Endothelial cell of umbilical vein (primary cell): ENCODE measurements around the gene SCAMP1. TPM values are rescaled to one million over a fixed set of nuclear protein-coding genes. Genes with fewer than 3 reads are reported as not detected.
A peak's percentile ranks its signal among the peaks of the same experiment; 100 is the strongest.

ENCODE experiments used
- BruUV-seq: library from RNA; stranded (reverse); fragments of 400-500 nt; replicated peaks from 2 replicates; lab custom pipeline; 2021; lab: Mats Ljungman, UMichigan
- CTCF ChIA-PET: fragments of 300-600, 350-600 bp; sonication (Branson Sonifier 250); formaldehyde crosslinking; loops from one replicate; lab custom pipeline; 2021; ENCODE audit warnings: antibody characterized with exemption, inconsistent platforms; lab: Charles Lee
- POLR2A ChIA-PET: fragments of 300-600, 350-600 bp; sonication (Branson Sonifier 250); formaldehyde crosslinking; loops from one replicate; lab custom pipeline; 2021; ENCODE audit warnings: antibody characterized with exemption, inconsistent platforms; lab: Charles Lee
- DNase-seq: peaks from one replicate; pipeline ENCODE4 v3.0.0-alpha.2; 2011; ENCODE audit warnings: low read depth, low spot score
- FAIRE-seq: peaks from 2 replicates; lab custom pipeline; 2011; peaks lifted over from hg19 to GRCh38; lab: Jason Lieb, UNC
- H2AFZ ChIP-seq: 2 replicates; pipeline ENCODE4 v1.6.0; 2012; ENCODE audit warnings: low read depth, low read length, control low read depth, inconsistent platforms
- H3K27ac ChIP-seq: 2 replicates; pipeline ENCODE4 v1.5.1; 2011; ENCODE audit warnings: low read depth, mild to moderate bottlenecking, control low read depth, low read length, moderate library complexity; ENCODE audit not compliant: insufficient read depth
- H3K27me3 ChIP-seq, 2 experiments: 2 replicates each; pipeline versions ENCODE4 v1.6.0 to v1.6.1; 2011; ENCODE audit warnings: low read length in 2 of 2, mixed read lengths in 1 of 2; ENCODE audit not compliant: control insufficient read depth in 2 of 2, insufficient read depth in 2 of 2
- H3K36me3 ChIP-seq, 2 experiments: 2 replicates in 1 of 2; 3 replicates in 1 of 2; pipeline ENCODE4 v1.5.1; 2011; ENCODE audit warnings: low read length in 2 of 2, mild to moderate bottlenecking in 1 of 2, moderate library complexity in 1 of 2; ENCODE audit not compliant: control insufficient read depth in 2 of 2, insufficient read depth in 2 of 2; ENCODE audit errors: extremely low read depth in 1 of 2
- H3K4me1 ChIP-seq: 3 replicates; pipeline ENCODE4 v1.5.1; 2011; ENCODE audit warnings: mild to moderate bottlenecking, low read length; ENCODE audit not compliant: control insufficient read depth, insufficient read depth; ENCODE audit errors: extremely low read depth
- H3K4me2 ChIP-seq: 2 replicates; pipeline ENCODE4 v1.6.1; 2011; ENCODE audit warnings: low read length, control low read depth, mixed read lengths; ENCODE audit not compliant: insufficient read depth
- H3K4me3 ChIP-seq, 3 experiments: fragments of 200-600 bp in 1 of 3; sonication (generic), shearing (Covaris generic) in 1 of 3; replicated peaks in 1 of 3; 2 replicates each; pipeline ENCODE4 v1.5.1; 2011 to 2016; ENCODE audit warnings: control low read depth in 3 of 3, low read length in 3 of 3, mild to moderate bottlenecking in 2 of 3, inconsistent platforms in 1 of 3, low read depth in 1 of 3, moderate library complexity in 1 of 3; ENCODE audit not compliant: insufficient read depth in 1 of 3
- H3K79me2 ChIP-seq: 2 replicates; pipeline ENCODE4 v1.6.0; 2012; ENCODE audit warnings: low read length, inconsistent platforms; ENCODE audit not compliant: control insufficient read depth, insufficient read depth
- H3K9ac ChIP-seq: replicated peaks from 2 replicates; pipeline ENCODE3; 2011; ENCODE audit warnings: low read length, control low read depth; ENCODE audit not compliant: insufficient read depth; ENCODE audit errors: extremely low read depth
- H3K9me1 ChIP-seq: replicated peaks from 3 replicates; pipeline ENCODE4 v1.6.0; 2011; ENCODE audit warnings: mild to moderate bottlenecking, low read length; ENCODE audit not compliant: control insufficient read depth, insufficient read depth; ENCODE audit errors: extremely low read depth
- H3K9me3 ChIP-seq: replicated peaks from 2 replicates; pipeline ENCODE4 v1.5.1; 2012; ENCODE audit warnings: low read length, inconsistent platforms; ENCODE audit not compliant: control insufficient read depth, insufficient read depth
- H4K20me1 ChIP-seq: replicated peaks from 2 replicates; pipeline ENCODE3; 2011; ENCODE audit warnings: mild to moderate bottlenecking, low read length; ENCODE audit not compliant: control insufficient read depth, insufficient read depth; ENCODE audit errors: extremely low read depth
- CTCF ChIP-seq, 2 donors: IDR thresholded peaks; 1 replicate in 1 of 2; 2 replicates in 1 of 2; pipeline ENCODE4 v1.5.1; 2011; ENCODE audit warnings: low read length in 2 of 2, mild to moderate bottlenecking in 2 of 2, moderate library complexity in 2 of 2, control low read depth in 1 of 2, inconsistent platforms in 1 of 2, low read depth in 1 of 2; ENCODE audit not compliant: insufficient read depth in 1 of 2; ENCODE audit errors: extremely low read depth in 1 of 2
- EZH2 ChIP-seq: IDR thresholded peaks from 2 replicates; pipeline ENCODE4 v1.6.1; 2012; ENCODE audit warnings: borderline replicate concordance, low read depth, mild to moderate bottlenecking, moderate library complexity, low read length, inconsistent platforms; ENCODE audit not compliant: severe bottlenecking
- FOS ChIP-seq: IDR thresholded peaks from 2 replicates; pipeline ENCODE4 v1.6.1; 2011; ENCODE audit warnings: mild to moderate bottlenecking, low read length, moderate library complexity, borderline replicate concordance; ENCODE audit not compliant: insufficient read depth
- GATA2 ChIP-seq: IDR thresholded peaks from 2 replicates; pipeline ENCODE4 v1.7.0; 2011; ENCODE audit warnings: low read depth, mild to moderate bottlenecking, moderate library complexity, mixed read lengths, low read length; ENCODE audit not compliant: insufficient read length, insufficient read depth
- JUN ChIP-seq: IDR thresholded peaks from 2 replicates; pipeline ENCODE4 v1.6.1; 2011; ENCODE audit warnings: borderline replicate concordance, low read depth; ENCODE audit not compliant: insufficient read length, insufficient read depth
- MAX ChIP-seq: IDR thresholded peaks from 2 replicates; pipeline ENCODE4 v1.6.1; 2011; ENCODE audit not compliant: insufficient read depth, insufficient read length
- MYC ChIP-seq: IDR thresholded peaks from one replicate; pipeline ENCODE4 v1.6.1; 2011; ENCODE audit warnings: mild to moderate bottlenecking, low read depth, low read length
- POLR2A ChIP-seq: IDR thresholded peaks from 2 replicates; pipeline ENCODE4 v1.6.1; 2012; ENCODE audit warnings: low read depth, mild to moderate bottlenecking, control low read depth, low read length
- POLR2AphosphoS5 ChIP-seq: IDR thresholded peaks from 2 replicates; pipeline ENCODE4 v1.6.1; 2012; ENCODE audit warnings: low read depth, mild to moderate bottlenecking, control low read depth, low read length, moderate library complexity; ENCODE audit not compliant: insufficient read depth
- dilution Hi-C: fragments of 300-500 bp; cut with MboI; formaldehyde crosslinking; loops from one replicate; pipeline ENCODE4 v1.15.0; 2019; ENCODE audit warnings: low sequenced_read_pairs; ENCODE audit not compliant: extremely low pct_ligation_motif_present
- intact Hi-C: fragments of 100-400 bp; cut with micrococcal nuclease; formaldehyde crosslinking; loops from one replicate; pipeline ENCODE4 v1.10.0; 2022
- polyA plus RNA-seq, 4 experiments: library from polyadenylated mRNA; depleted of rRNA in 3 of 4; stranded (reverse) in 3 of 4; unstranded in 1 of 4; fragments of >200 nt; gene quantifications; 2 replicates each; pipeline versions ENCODE4 v1.2.1 to v1.2.3, GENCODE V29; 2011 to 2012; ENCODE audit warnings: missing spikeins in 1 of 4
- total RNA-seq: library from RNA; stranded (reverse); gene quantifications from 2 replicates; pipeline ENCODE4 v1.2.3, GENCODE V29; 2021

The SCAMP1 gene
- total and polyA plus RNA-seq, 2 donors (not counting 3 experiments of a cell fraction or from before 2014, with no cell fraction given), result 13.7 to 29.0 TPM

GRCh38 chr5:78362220-78362619 lies 1.8 kb downstream of the SCAMP1 start:
- DNase-seq, result peak; percentile 12
- Histone ChIP-seq H4K20me1 (no peaks in the 10 kb centered on the region), H3K9ac (no peak overlapping the region), H3K9me1 (no peaks in the 10 kb centered on the region), H3K79me2 (peaks cover 24% of the 10 kb centered on the region), H3K9me3 (no peaks in the 10 kb centered on the region), H3K36me3 (no peaks in the 10 kb centered on the region), H2AFZ (no peak overlapping the region), H3K4me2 (peak overlapping the region; percentile 93), H3K4me1 (peaks cover 14% of the 10 kb centered on the region), H3K27ac (no peak overlapping the region), H3K4me3 (peak overlapping the region in 1 of 3 experiments; percentile 75), H3K27me3 (no peaks in the 10 kb centered on the region)
- intact Hi-C loops, result loop anchor here (5.0 to 10.0 kb wide), 3 partner anchors 285 to 1150 kb away; partner anchors contain the start of genes ARSB, HOMER1 and LHFPL2
- dilution Hi-C loops, result no loop called here
- no peak for FAIRE-seq
- ChIA-PET CTCF (no interaction called here), POLR2A (no interaction called here)
- BruUV-seq, result no TSS peak
- no peak for TF ChIP-seq MAX
- TF ChIP-seq EZH2, result no peak
- no peak for TF ChIP-seq MYC
- no peak for TF ChIP-seq POLR2AphosphoS5
- TF ChIP-seq CTCF (IDR thresholded peaks at IDR 0.05; ENCODE audit: extremely low read depth in 1 of 2, insufficient read depth in 1 of 2, low read depth in 1 of 2, low read length in 2 of 2), result no peak
- TF ChIP-seq JUN, result no peak
- TF ChIP-seq GATA2, result no peak
- no peak for TF ChIP-seq FOS
- TF ChIP-seq POLR2A, result no peak
